Activated T-cell treated with anti-CD3 and anti-CD28 coated beads, Interleukin-2, amount 50 U/mL, for 1 hour (primary cell): ENCODE measurements around the gene GDF2.

ENCODE experiments used
- DNase-seq: peaks from one replicate; pipeline ENCODE4 v3.0.0-alpha.2; 2020

The GDF2 gene

GRCh38 chr10:47294057-47294456, 28.2 kb upstream of the GDF2 start:
- DNase-seq: no peak

GRCh38 chr10:47294501-47294900, 27.8 kb upstream of the GDF2 start:
- no peak for DNase-seq

- DNase-seq: no peak
Observed at GRCh38 chr10:47295411-47295810, 26.8 kb upstream of the GDF2 start.

GRCh38 chr10:47296156-47296894, 25.9 kb upstream of the GDF2 start:
- DNase-seq: no peak

GRCh38 chr10:47296941-47297340, 25.3 kb upstream of the GDF2 start:
- no peak for DNase-seq

GRCh38 chr10:47297866-47298540, 24.3 kb upstream of the GDF2 start:
- DNase-seq: no peak

- DNase-seq: no peak
Observed at GRCh38 chr10:47298715-47299114, 23.5 kb upstream of the GDF2 start.

GRCh38 chr10:47299611-47300428, 22.4 kb upstream of the GDF2 start, which contains the start of gene GDF10:
TSS of gene GDF10 (plus strand) at chr10:47300197. CDS start at chr10:47300652, 455 bp downstream.
- DNase-seq: peak; percentile 29

GRCh38 chr10:47300429-47300931, 21.8 kb upstream of the GDF2 start:
- DNase-seq: no peak

GRCh38 chr10:47301833-47302232, 20.4 kb upstream of the GDF2 start:
- DNase-seq: no peak

- DNase-seq: no peak
Observed at GRCh38 chr10:47303105-47303504, 19.1 kb upstream of the GDF2 start.

GRCh38 chr10:47303866-47304265, 18.4 kb upstream of the GDF2 start:
- no peak for DNase-seq

GRCh38 chr10:47305566-47305965, 16.7 kb upstream of the GDF2 start:
- no peak for DNase-seq

- DNase-seq: no peak
Observed at GRCh38 chr10:47306387-47307210, 15.7 kb upstream of the GDF2 start.

- DNase-seq: no peak
Observed at GRCh38 chr10:47307381-47307780, 14.9 kb upstream of the GDF2 start.

- DNase-seq: no peak
Observed at GRCh38 chr10:47308775-47309174, 13.5 kb upstream of the GDF2 start.

GRCh38 chr10:47309408-47310089, 12.7 kb upstream of the GDF2 start:
- no peak for DNase-seq

- DNase-seq: no peak
Observed at GRCh38 chr10:47310090-47310505, 12.2 kb upstream of the GDF2 start.

GRCh38 chr10:47311193-47311931, 10.9 kb upstream of the GDF2 start:
- peak; percentile 59 for DNase-seq

- DNase-seq: peak; percentile 85
Observed at GRCh38 chr10:47311932-47312662, 10.2 kb upstream of the GDF2 start.

- DNase-seq: no peak
Observed at GRCh38 chr10:47312663-47312995, 9.6 kb upstream of the GDF2 start.
